Immature natural killer cell (primary cell): ENCODE measurements around the gene SCG2. TPM values are rescaled to one million over a fixed set of nuclear protein-coding genes. Genes with fewer than 3 reads are reported as not detected.

Experiments
- DNase-seq, 3 donors: peaks; one replicate each; pipeline ENCODE4 v3.0.0; 2022; ENCODE audit warnings: mixed read lengths in 1 of 3
- H3K27ac Mint-ChIP-seq, 6 donors: one replicate each; pipeline ENCODE4 v1.8.0; 2020; ENCODE audit warnings: mixed read lengths in 6 of 6, mild to moderate bottlenecking in 5 of 6, inconsistent platforms in 4 of 6, moderate library complexity in 3 of 6
- H3K27me3 Mint-ChIP-seq, 3 donors: one replicate each; pipeline ENCODE4 v1.8.0; 2020 to 2021; ENCODE audit warnings: low read depth in 3 of 3, mild to moderate bottlenecking in 3 of 3, mixed read lengths in 3 of 3, moderate library complexity in 3 of 3, inconsistent platforms in 1 of 3
- H3K36me3 Mint-ChIP-seq, 3 donors: one replicate each; pipeline ENCODE4 v1.8.0; 2020; ENCODE audit warnings: mixed read lengths in 3 of 3, inconsistent platforms in 2 of 3, mild to moderate bottlenecking in 2 of 3
- H3K4me1 Mint-ChIP-seq, 2 donors: one replicate each; pipeline ENCODE4 v1.8.0; 2020; ENCODE audit warnings: inconsistent platforms in 2 of 2, mild to moderate bottlenecking in 2 of 2, mixed read lengths in 2 of 2, moderate library complexity in 1 of 2
- H3K4me3 Mint-ChIP-seq, 5 donors: one replicate each; pipeline ENCODE4 v1.8.0; 2020; ENCODE audit warnings: mild to moderate bottlenecking in 5 of 5, mixed read lengths in 5 of 5, inconsistent platforms in 3 of 5, moderate library complexity in 3 of 5
- H3K9me3 Mint-ChIP-seq, 6 donors: one replicate each; pipeline ENCODE4 v1.8.0; 2020; ENCODE audit warnings: mild to moderate bottlenecking in 6 of 6, mixed read lengths in 6 of 6, inconsistent platforms in 4 of 6, moderate library complexity in 3 of 6
- polyA plus RNA-seq, 3 donors: library from polyadenylated mRNA; unstranded; fragments of 300-500 nt; fragmentation: Illumina TruSeq; gene quantifications; one replicate each; pipeline ENCODE4 v1.2.3, GENCODE V29; 2021

The SCG2 gene, protein sequence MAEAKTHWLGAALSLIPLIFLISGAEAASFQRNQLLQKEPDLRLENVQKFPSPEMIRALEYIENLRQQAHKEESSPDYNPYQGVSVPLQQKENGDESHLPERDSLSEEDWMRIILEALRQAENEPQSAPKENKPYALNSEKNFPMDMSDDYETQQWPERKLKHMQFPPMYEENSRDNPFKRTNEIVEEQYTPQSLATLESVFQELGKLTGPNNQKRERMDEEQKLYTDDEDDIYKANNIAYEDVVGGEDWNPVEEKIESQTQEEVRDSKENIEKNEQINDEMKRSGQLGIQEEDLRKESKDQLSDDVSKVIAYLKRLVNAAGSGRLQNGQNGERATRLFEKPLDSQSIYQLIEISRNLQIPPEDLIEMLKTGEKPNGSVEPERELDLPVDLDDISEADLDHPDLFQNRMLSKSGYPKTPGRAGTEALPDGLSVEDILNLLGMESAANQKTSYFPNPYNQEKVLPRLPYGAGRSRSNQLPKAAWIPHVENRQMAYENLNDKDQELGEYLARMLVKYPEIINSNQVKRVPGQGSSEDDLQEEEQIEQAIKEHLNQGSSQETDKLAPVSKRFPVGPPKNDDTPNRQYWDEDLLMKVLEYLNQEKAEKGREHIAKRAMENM
- not detected for polyA plus RNA-seq

DNA sequence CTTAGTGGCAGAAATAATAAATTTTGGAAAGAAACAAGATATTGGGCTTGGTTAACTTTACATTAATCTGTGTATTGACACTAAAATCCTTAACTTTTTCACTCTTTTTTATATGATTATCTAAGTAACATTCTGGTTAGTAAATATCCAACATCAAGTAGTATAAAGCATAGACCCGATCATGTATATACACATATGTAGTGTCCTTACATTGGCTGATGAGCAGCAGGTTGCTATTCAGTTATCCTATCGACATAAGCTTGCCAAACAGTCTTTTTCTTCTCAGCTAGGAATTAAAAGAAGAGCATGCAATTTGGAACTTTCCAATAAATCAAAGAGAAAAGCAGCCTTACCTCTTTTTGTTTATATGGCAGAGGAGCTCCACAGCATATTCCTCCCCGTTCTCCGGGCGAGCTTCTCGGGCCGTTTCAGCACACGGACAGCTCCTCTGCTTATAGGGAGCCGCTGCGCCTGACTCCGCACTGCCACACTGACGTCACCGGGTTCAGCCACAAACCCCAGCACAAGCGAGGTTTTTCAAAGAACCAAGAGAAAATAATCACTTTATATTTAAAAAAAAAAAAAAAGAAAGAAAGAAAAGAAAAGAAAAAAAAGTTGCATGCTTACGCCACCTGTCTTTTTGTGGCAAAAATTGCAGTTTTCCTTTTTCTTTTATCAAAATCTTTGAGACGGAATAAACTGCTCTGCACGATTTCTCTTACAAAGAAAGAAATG is at the start of gene SCG2:
TSS of gene SCG2 (minus strand) at position 430 of the 735 bp plus-strand sequence. CDS start 3,079 bp downstream, outside the sequence.
- Mint-ChIP-seq H3K27ac (no peak within 1 kb of the TSS), H3K36me3 (no peaks in the 10 kb centered on the region), H3K9me3 (peaks cover 0 to 4% (median 0%) of the 10 kb centered on the region in 6 donors), H3K4me3 (no peak within 1 kb of the TSS), H3K27me3 (peaks cover 0 to 4% (median 2%) of the 10 kb centered on the region in 3 donors), H3K4me1 (no peaks in the 10 kb centered on the region)
- DNase-seq, result peak; percentile 1 to 26 (median 6)

DNA sequence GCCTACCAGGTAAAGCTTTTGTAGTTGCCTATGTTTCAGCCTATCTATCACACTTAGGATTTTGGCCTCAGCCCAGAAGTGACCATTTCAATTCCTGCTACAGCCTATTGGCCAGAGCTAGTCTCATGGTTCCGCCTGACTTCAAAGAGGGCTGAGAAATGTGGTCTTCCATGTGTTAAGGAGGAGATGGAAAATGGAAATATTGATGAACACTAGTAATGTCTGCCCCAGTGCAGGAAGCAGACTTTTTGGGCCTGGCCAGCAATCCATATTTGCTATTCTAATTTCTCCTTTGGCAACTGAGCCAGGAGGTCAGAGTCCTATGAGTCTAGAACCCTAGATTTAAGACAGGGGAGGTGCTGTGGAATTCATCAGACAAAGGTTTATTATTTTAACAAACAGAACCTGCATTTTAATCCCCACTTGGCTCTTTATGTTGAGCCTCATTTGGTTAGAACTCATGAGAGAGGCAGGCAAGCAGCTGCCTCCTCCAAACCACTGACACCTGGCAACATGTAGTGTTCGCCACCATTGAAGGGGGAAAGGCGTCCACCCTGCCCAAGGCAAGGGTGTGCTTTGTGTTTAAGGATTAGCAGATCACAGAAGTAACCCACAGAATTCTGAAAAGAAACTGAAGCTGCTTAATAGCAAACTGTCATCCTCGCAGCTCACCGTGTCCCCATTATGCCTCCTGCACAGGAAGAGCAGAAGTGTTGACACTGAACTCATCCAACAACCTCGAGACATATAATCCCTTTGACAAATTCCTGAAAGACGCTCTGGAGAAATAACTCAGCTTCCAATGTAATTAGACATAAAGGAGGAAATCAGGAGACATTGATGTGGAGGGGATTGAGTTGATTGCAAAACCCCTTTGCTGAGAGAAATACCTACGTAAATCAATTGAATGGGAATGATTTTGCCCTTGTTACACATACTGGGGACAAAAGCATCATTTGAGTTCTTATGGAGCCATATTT is 47.7 kb upstream of the SCG2 start:
- no peaks in the 10 kb centered on the region for H3K36me3 Mint-ChIP-seq
- no peak overlapping the region for H3K4me3 Mint-ChIP-seq
- H3K9me3 Mint-ChIP-seq, result peaks cover 0 to 6% (median 0%) of the 10 kb centered on the region in 6 donors
- DNase-seq, result no peak
- H3K27ac Mint-ChIP-seq, result no peak overlapping the region
- no peaks in the 10 kb centered on the region for H3K4me1 Mint-ChIP-seq
- peaks cover 3 to 5% (median 4%) of the 10 kb centered on the region in 3 donors for H3K27me3 Mint-ChIP-seq

DNA sequence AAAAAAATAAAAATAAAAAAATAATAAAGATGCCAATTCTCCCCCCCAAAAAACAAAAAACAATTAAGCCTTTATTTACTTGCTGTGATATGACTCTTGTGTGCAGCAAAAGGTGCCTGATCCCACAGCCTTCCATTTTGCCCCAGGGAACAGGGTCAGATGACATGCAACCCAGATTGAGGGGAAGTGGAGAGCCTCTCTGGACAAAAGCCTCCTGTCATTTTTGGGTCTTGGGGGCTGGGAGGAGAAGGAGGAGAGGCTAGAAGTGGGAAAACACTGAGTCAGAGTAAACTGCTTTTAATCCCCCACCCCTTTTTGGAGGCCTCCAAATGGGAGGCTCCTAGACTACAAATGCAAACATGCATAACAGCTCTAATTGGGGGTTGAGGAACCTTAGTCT is 46.6 kb upstream of the SCG2 start:
- Mint-ChIP-seq H3K4me1 (no peaks in the 10 kb centered on the region), H3K36me3 (no peaks in the 10 kb centered on the region), H3K27ac (no peak overlapping the region), H3K27me3 (peaks cover 0 to 3% (median 1%) of the 10 kb centered on the region in 3 donors), H3K9me3 (peaks cover 0 to 6% (median 0%) of the 10 kb centered on the region in 6 donors), H3K4me3 (no peak overlapping the region)
- DNase-seq, result no peak

DNA sequence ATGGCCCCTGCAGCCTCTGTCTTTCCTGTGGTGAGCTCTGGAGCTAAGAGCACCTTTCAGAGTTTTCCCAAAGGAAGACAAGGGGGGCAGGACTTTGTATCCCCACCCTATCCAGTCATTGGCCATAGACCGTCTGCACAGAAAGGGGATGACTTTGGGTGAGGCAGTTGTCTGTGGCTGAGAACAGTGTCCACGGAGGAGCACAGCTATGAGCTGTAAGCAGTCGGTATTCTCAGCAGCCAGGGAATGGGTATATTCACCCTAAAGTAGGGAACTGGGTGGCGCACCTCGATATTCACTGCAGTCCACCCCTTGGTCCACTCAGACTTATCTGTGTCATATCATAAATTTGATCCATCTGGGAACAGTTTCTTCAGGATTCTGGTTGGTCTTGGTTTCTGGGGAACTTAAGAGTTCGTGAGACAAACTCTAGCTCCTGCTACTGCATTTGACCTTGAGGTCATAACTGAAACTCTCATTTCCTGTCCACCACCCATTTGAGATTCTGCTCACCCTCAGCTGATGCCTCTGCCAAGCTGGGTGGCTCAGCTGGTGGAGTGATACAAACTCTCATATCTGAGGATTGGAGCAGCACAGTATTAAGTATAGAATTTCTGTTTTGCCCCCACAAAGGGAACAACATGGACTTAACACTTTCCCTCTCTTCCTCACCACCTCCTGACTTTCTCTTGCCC is 45.2 kb upstream of the SCG2 start:
- Mint-ChIP-seq H3K36me3 (no peaks in the 10 kb centered on the region), H3K9me3 (peaks cover 0 to 3% (median 0%) of the 10 kb centered on the region in 6 donors), H3K4me1 (no peaks in the 10 kb centered on the region), H3K27me3 (peaks cover 0 to 3% (median 1%) of the 10 kb centered on the region in 3 donors), H3K4me3 (no peak overlapping the region), H3K27ac (no peak overlapping the region)
- DNase-seq, result no peak

DNA sequence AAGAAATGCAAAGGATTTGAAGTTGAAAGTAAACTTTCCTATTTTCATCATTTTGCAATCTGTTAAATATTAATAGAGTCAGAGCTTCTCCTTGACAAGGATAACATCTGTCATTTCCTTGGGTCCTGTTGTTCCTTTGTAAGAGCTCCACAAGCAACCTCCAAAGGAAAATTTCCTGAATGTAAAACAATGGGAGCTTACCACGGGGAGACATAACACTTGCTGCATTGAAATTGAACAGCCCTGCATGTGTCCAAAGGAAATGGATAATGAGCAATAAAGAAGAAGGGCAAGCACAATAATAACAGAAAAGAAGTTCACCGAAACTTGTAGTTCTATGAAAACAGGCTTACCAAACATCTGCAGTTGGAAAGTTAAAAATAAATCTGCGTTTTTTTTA is 42.0 kb upstream of the SCG2 start:
- no peak for DNase-seq

DNA sequence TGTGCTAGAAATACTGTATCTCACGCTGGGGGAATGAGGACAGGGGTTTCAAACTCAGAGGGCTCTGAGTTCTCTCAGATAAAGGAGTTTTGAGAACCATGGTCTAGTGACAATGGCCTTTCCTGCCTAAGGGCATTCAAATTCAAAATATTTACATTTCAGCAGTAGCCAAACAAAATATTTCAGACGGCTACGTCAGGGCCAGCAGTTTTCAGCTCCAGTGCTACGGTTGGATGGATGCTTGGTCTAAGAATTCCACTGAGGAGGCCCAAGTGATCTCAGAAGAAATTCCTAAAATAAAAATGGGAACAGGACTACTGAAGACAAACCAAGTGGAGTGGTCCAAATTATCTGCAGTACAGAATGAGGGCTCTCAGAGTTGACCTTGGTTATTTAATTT is 41.1 kb upstream of the SCG2 start:
- no peak overlapping the region for H3K27ac Mint-ChIP-seq
- no peaks in the 10 kb centered on the region for H3K4me1 Mint-ChIP-seq
- no peak overlapping the region for H3K4me3 Mint-ChIP-seq
- H3K36me3 Mint-ChIP-seq, result no peaks in the 10 kb centered on the region
- no peak for DNase-seq
- H3K9me3 Mint-ChIP-seq, result peaks cover 0 to 2% (median 0%) of the 10 kb centered on the region in 6 donors
- peaks cover 1 to 4% (median 3%) of the 10 kb centered on the region in 3 donors for H3K27me3 Mint-ChIP-seq

More for the DNA sequence above, 42.0 kb upstream of the SCG2 start:
- H3K27ac Mint-ChIP-seq, result no peak overlapping the region
- H3K4me1 Mint-ChIP-seq, result no peaks in the 10 kb centered on the region
- no peaks in the 10 kb centered on the region for H3K36me3 Mint-ChIP-seq
- H3K9me3 Mint-ChIP-seq, result peaks cover 0 to 2% (median 0%) of the 10 kb centered on the region in 6 donors
- no peak overlapping the region for H3K4me3 Mint-ChIP-seq
- peaks cover 1 to 4% (median 3%) of the 10 kb centered on the region in 3 donors for H3K27me3 Mint-ChIP-seq

DNA sequence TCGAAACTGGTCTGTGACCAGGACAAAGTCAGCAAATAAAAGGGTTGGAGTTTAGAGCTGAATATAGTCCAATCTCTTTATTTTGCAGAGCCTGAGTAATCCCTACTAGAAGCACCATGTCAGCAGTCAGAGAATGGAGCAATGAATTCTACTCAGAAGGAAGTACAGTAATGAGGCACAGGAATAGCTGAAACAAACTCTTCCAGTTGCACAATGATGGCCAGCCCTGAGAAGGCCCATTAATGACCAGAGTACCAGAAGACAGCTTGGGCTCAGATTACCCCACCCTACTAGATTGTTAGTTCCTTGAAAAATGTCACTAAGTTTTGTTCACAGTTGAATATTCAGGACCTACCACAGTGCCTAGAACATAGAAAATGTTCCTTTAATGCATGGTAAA is 40.3 kb upstream of the SCG2 start:
- H3K27ac Mint-ChIP-seq, result no peak overlapping the region
- peaks cover 1 to 4% (median 3%) of the 10 kb centered on the region in 3 donors for H3K27me3 Mint-ChIP-seq
- H3K4me3 Mint-ChIP-seq, result no peak overlapping the region
- H3K36me3 Mint-ChIP-seq, result no peaks in the 10 kb centered on the region
- no peaks in the 10 kb centered on the region for H3K4me1 Mint-ChIP-seq
- H3K9me3 Mint-ChIP-seq, result peaks cover 0 to 3% (median 0%) of the 10 kb centered on the region in 6 donors
- DNase-seq, result no peak

DNA sequence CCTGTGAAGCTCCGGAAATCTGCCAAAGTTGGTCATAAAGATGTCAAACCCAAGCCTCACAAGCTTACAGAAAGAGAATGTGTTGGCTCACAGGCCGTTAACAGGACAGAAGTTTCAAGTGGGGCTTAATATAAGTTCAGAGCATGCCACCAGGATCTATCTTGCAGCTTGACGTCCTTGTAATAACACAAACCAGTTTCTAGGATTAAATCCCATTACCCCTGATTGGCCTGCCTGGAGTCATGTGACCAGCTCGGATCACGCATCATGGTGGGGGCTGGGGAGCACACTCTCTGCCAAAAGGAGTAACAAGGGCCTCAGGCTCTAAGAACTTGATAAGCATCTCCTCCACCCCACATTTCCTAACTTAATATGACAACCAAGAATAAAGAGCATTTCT is 38.9 kb upstream of the SCG2 start:
- no peak for DNase-seq
- peaks cover 0 to 4% (median 3%) of the 10 kb centered on the region in 3 donors for H3K27me3 Mint-ChIP-seq
- no peak overlapping the region for H3K4me3 Mint-ChIP-seq
- H3K4me1 Mint-ChIP-seq, result no peaks in the 10 kb centered on the region
- no peak overlapping the region for H3K27ac Mint-ChIP-seq
- H3K9me3 Mint-ChIP-seq, result peaks cover 0 to 3% (median 0%) of the 10 kb centered on the region in 6 donors
- H3K36me3 Mint-ChIP-seq, result no peaks in the 10 kb centered on the region

DNA sequence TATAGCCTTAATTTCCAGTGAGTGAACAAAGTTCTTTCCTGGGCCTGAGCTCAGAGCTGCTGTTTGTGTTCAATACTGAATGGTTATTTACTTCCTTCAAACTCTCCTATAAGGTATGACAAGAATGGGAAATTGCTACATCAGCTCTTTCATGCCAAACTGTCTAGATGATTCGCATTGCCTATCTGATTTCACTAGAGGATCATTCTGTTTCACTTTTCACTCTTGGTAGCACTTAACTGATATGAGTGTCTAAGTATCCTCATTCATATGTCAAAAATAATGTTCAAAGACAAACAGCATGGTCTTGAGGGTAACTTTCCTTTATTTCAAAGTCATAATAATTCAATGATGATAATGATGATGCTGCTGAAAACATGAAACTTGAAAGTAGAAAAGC is 32.9 kb upstream of the SCG2 start:
- no peak for DNase-seq
- no peak overlapping the region for H3K27ac Mint-ChIP-seq
- no peaks in the 10 kb centered on the region for H3K36me3 Mint-ChIP-seq
- peaks cover 2 to 4% (median 3%) of the 10 kb centered on the region in 3 donors for H3K27me3 Mint-ChIP-seq
- peaks cover 0 to 7% (median 0%) of the 10 kb centered on the region in 6 donors for H3K9me3 Mint-ChIP-seq
- no peaks in the 10 kb centered on the region for H3K4me1 Mint-ChIP-seq
- H3K4me3 Mint-ChIP-seq, result no peak overlapping the region

DNA sequence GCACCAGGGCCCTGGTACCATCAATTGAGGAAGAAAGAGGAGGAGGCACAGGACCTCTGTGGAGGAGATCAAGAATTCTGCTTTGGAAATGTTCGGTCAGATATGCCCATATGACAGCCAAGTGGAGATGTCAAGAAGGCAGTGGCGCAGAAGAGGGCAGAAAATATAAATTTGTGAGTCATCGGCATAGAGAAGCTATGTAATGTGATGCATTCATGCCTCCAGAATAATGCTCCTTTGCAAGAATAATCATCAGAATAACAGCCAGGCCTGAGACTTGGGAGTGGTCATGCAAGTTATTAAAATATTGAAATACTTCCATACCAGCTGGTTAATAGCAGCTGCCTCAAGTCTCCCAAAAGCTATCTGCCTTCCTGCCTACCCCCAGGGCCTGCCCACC is 32.1 kb upstream of the SCG2 start:
- Mint-ChIP-seq H3K27me3 (peaks cover 2 to 4% (median 3%) of the 10 kb centered on the region in 3 donors), H3K4me1 (no peaks in the 10 kb centered on the region), H3K36me3 (no peaks in the 10 kb centered on the region), H3K27ac (no peak overlapping the region), H3K4me3 (no peak overlapping the region), H3K9me3 (peaks cover 0 to 11% (median 0%) of the 10 kb centered on the region in 6 donors)
- no peak for DNase-seq

DNA sequence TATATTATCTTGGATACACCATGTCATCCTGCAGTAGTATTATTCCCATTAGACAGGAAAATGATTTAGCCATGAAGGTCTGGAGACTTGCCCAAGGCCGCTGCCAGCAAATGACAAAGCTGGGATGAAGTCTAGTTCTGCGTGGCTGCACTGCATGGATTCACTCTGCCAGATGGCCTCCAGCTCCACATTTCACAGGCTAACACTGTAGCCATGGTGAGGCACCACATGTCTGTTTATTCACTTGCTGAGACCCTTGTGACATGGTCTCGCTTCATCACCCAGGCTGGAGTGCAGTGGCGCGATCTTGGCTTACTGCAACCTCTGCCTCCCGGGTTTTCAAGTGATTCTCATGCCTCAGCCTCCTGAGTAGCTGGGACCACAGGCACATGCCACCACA is 31.5 kb upstream of the SCG2 start:
- peaks cover 2 to 4% (median 3%) of the 10 kb centered on the region in 3 donors for H3K27me3 Mint-ChIP-seq
- no peak overlapping the region for H3K27ac Mint-ChIP-seq
- DNase-seq, result no peak
- H3K4me3 Mint-ChIP-seq, result no peak overlapping the region
- H3K9me3 Mint-ChIP-seq, result peaks cover 0 to 11% (median 0%) of the 10 kb centered on the region in 6 donors
- H3K36me3 Mint-ChIP-seq, result no peaks in the 10 kb centered on the region
- H3K4me1 Mint-ChIP-seq, result no peaks in the 10 kb centered on the region

DNA sequence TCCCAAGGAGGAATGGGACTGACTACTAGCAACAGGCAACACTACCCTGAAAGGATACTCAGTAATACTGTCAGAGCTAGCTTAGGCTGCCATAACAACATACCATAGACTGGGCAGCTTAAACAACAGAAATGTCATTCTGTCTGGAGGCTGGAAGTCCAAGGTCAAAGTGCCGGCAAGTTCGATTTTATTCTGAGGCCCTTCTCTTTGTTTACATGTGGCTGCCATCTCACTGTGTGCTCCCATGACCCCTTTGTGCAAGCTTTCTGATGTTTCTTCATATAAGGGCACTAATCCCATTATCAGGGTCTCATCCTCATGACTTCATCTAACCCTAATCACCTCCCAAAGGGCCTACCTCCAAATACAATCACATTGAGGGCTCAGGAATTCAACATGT is 30.7 kb upstream of the SCG2 start:
- Mint-ChIP-seq H3K4me1 (no peaks in the 10 kb centered on the region), H3K9me3 (peaks cover 0 to 11% (median 0%) of the 10 kb centered on the region in 6 donors), H3K27me3 (peaks cover 2 to 4% (median 3%) of the 10 kb centered on the region in 3 donors), H3K4me3 (no peak overlapping the region), H3K36me3 (no peaks in the 10 kb centered on the region), H3K27ac (no peak overlapping the region)
- DNase-seq, result no peak
